T-helper 2 cell (primary cell): Measurements from ENCODE around the gene TIA1.
"Not testable (repeated sequence)": the region's sequence is repeated elsewhere in the genome, so short reads cannot be mapped to it uniquely, and the experiment has no call there.

Source experiments
- DNase-seq, 5 experiments: peaks; one replicate each; pipeline versions ENCODE4 v3.0.0 to v3.0.0-alpha.2; 2012 to 2022
- total RNA-seq, 2 donors: gene quantifications; one replicate each; lab custom pipeline; 2026; lab: John Stamatoyannopoulos, UW

Gene TIA1
- total RNA-seq: 44.9 to 94.3 reads per million in 2 donors

- peak; percentile 96 to 99 (median 97) for DNase-seq
Measured at GRCh38 chr2:70248181-70248847, at the start of gene TIA1. Gene TIA1, minus strand, starts transcription at chr2:70248628. Its CDS starts 198 bp downstream, at chr2:70248430.

- not testable (repeated sequence) for DNase-seq
Measured at GRCh38 chr2:70297828-70298227, 49.4 kb upstream of the TIA1 start.

GRCh38 chr2:70283500-70284191 lies 35.2 kb upstream of the TIA1 start:
- no peak for DNase-seq

GRCh38 chr2:70282439-70282838 lies 34.0 kb upstream of the TIA1 start:
- no peak for DNase-seq

- DNase-seq: no peak
Measured at GRCh38 chr2:70280242-70280798, 31.9 kb upstream of the TIA1 start.

- no peak for DNase-seq
Measured at GRCh38 chr2:70270323-70270722, 21.9 kb upstream of the TIA1 start.

- not testable (repeated sequence) for DNase-seq
Measured at GRCh38 chr2:70269422-70270302, 21.2 kb upstream of the TIA1 start.

GRCh38 chr2:70266925-70267324 lies 18.5 kb upstream of the TIA1 start:
- DNase-seq: not testable (repeated sequence)

GRCh38 chr2:70261501-70261900 lies 13.1 kb upstream of the TIA1 start:
- peak in 1 of 5 experiments; percentile 26 for DNase-seq

- DNase-seq: peak in 1 of 5 experiments; percentile 8
Measured at GRCh38 chr2:70258532-70258875, 10.1 kb upstream of the TIA1 start.

- DNase-seq: no peak
Measured at GRCh38 chr2:70255637-70256314, 7.3 kb upstream of the TIA1 start.

GRCh38 chr2:70250434-70250833 lies 2.0 kb upstream of the TIA1 start:
- DNase-seq: no peak

- DNase-seq: peak in 1 of 5 experiments; percentile 22
Measured at GRCh38 chr2:70247364-70248180, 856 bp downstream of the TIA1 start.

- DNase-seq: no peak
Measured at GRCh38 chr2:70243806-70244584, 4.4 kb downstream of the TIA1 start.

- no peak for DNase-seq
Measured at GRCh38 chr2:70242552-70242951, 5.9 kb downstream of the TIA1 start.

- DNase-seq: no peak
Measured at GRCh38 chr2:70241340-70241739, 7.1 kb downstream of the TIA1 start.

- no peak for DNase-seq
Measured at GRCh38 chr2:70240599-70240998, 7.8 kb downstream of the TIA1 start.

GRCh38 chr2:70233926-70234325 lies 14.5 kb downstream of the TIA1 start:
- DNase-seq: no peak

- no peak for DNase-seq
Measured at GRCh38 chr2:70226781-70227180, 21.6 kb downstream of the TIA1 start.

GRCh38 chr2:70223305-70223704 lies 25.1 kb downstream of the TIA1 start:
- not testable (repeated sequence) for DNase-seq
